H9 (cell line): Measurements from ENCODE around the gene KCNMA1. TPM values are rescaled to one million over a fixed set of nuclear protein-coding genes. Genes with fewer than 3 reads are reported as not detected.

Source experiments
- DNase-seq: peaks from one replicate; pipeline ENCODE4 v3.0.0-alpha.2; 2017
- H2AFZ ChIP-seq: one replicate; pipeline ENCODE4 v1.6.1; 2013; ENCODE audit warnings: mild to moderate bottlenecking, low read length, control low read depth, moderate library complexity
- H2AK5ac ChIP-seq: 2 replicates; pipeline ENCODE4 v1.6.1; 2013; ENCODE audit warnings: low read length, control low read depth, mixed read lengths; ENCODE audit not compliant: insufficient read length
- H2BK120ac ChIP-seq: one replicate; pipeline ENCODE4 v1.6.1; 2013; ENCODE audit warnings: low read depth, mild to moderate bottlenecking, low read length, control low read depth, inconsistent platforms; ENCODE audit not compliant: poor library complexity, severe bottlenecking
- H2BK12ac ChIP-seq: 2 replicates; pipeline ENCODE4 v1.6.1; 2013; ENCODE audit warnings: low read length, control low read depth, mixed read lengths, low read depth; ENCODE audit not compliant: insufficient read length
- H2BK15ac ChIP-seq: 2 replicates; pipeline ENCODE4 v1.6.1; 2013; ENCODE audit warnings: low read depth, low read length, control low read depth
- H2BK20ac ChIP-seq: one replicate; pipeline ENCODE4 v1.6.1; 2013; ENCODE audit warnings: low read depth, mild to moderate bottlenecking, low read length, control low read depth, inconsistent platforms; ENCODE audit not compliant: poor library complexity, severe bottlenecking
- H2BK5ac ChIP-seq: 2 replicates; pipeline ENCODE4 v1.6.1; 2013; ENCODE audit warnings: low read length, control low read depth, mixed read lengths; ENCODE audit not compliant: insufficient read length
- H3K14ac ChIP-seq: 2 replicates; pipeline ENCODE4 v1.6.1; 2013; ENCODE audit warnings: low read length, control low read depth; ENCODE audit not compliant: insufficient read depth
- H3K18ac ChIP-seq: 2 replicates; pipeline ENCODE4 v1.6.1; 2013; ENCODE audit warnings: low read depth, mild to moderate bottlenecking, mixed read lengths, low read length, control low read depth; ENCODE audit not compliant: insufficient read length
- H3K23ac ChIP-seq: 2 replicates; pipeline ENCODE4 v1.6.1; 2013; ENCODE audit warnings: low read length, control low read depth, mixed read lengths, low read depth; ENCODE audit not compliant: insufficient read length
- H3K23me2 ChIP-seq: 2 replicates; pipeline ENCODE4 v1.6.1; 2013; ENCODE audit warnings: low read depth, mild to moderate bottlenecking, mixed read lengths, low read length, control low read depth; ENCODE audit not compliant: insufficient read length, poor library complexity, severe bottlenecking
- H3K27ac ChIP-seq: 2 replicates; pipeline ENCODE4 v1.5.1; 2013; ENCODE audit warnings: low read length, control low read depth, mixed read lengths, low read depth; ENCODE audit not compliant: insufficient read length
- H3K27me3 ChIP-seq: 2 replicates; pipeline ENCODE4 v1.6.1; 2013; ENCODE audit warnings: low read length, control low read depth, inconsistent platforms; ENCODE audit not compliant: insufficient read depth
- H3K4ac ChIP-seq: 2 replicates; pipeline ENCODE4 v1.6.1; 2013; ENCODE audit warnings: low read depth, mild to moderate bottlenecking, control low read depth, inconsistent platforms, low read length, moderate library complexity
- H3K4me1 ChIP-seq: 2 replicates; pipeline ENCODE4 v1.6.1; 2013; ENCODE audit warnings: low read length, control low read depth, inconsistent platforms; ENCODE audit not compliant: insufficient read depth
- H3K4me2 ChIP-seq: 2 replicates; pipeline ENCODE4 v1.6.1; 2013; ENCODE audit warnings: low read length, control low read depth, mixed read lengths; ENCODE audit not compliant: insufficient read length, insufficient read depth
- H3K56ac ChIP-seq: 2 replicates; pipeline ENCODE4 v1.6.1; 2013; ENCODE audit warnings: low read depth, mild to moderate bottlenecking, mixed read lengths, low read length, control low read depth; ENCODE audit not compliant: insufficient read length
- H3K79me1 ChIP-seq: 2 replicates; pipeline ENCODE4 v1.6.1; 2013; ENCODE audit warnings: low read depth, mild to moderate bottlenecking, moderate library complexity, low read length, control low read depth, inconsistent platforms; ENCODE audit not compliant: insufficient read depth, poor library complexity, severe bottlenecking
- H3K79me2 ChIP-seq: 2 replicates; pipeline ENCODE4 v1.6.1; 2013; ENCODE audit warnings: low read length, control low read depth, inconsistent platforms; ENCODE audit not compliant: insufficient read depth
- H3K9ac ChIP-seq: 2 replicates; pipeline ENCODE4 v1.6.1; 2013; ENCODE audit warnings: low read length, control low read depth, mixed read lengths; ENCODE audit not compliant: insufficient read length; ENCODE audit errors: extremely low read depth
- H3K9me3 ChIP-seq: one replicate; pipeline ENCODE4 v1.6.1; 2013; ENCODE audit warnings: low read depth, low read length, inconsistent platforms; ENCODE audit not compliant: control insufficient read depth
- H3T11ph ChIP-seq: one replicate; pipeline ENCODE4 v1.6.1; 2013; ENCODE audit warnings: mild to moderate bottlenecking, low read length, control low read depth, inconsistent platforms
- H4K20me1 ChIP-seq: one replicate; pipeline ENCODE4 v1.6.1; 2013; ENCODE audit not compliant: control insufficient read depth, insufficient read length, insufficient read depth
- H4K5ac ChIP-seq: 2 replicates; pipeline ENCODE4 v1.6.1; 2013; ENCODE audit warnings: low read depth, mild to moderate bottlenecking, mixed read lengths, low read length, control low read depth; ENCODE audit not compliant: insufficient read length
- H4K8ac ChIP-seq: replicated peaks from 2 replicates; pipeline ENCODE4 v1.6.1; 2013; ENCODE audit warnings: low read length, control low read depth, mixed read lengths, low read depth; ENCODE audit not compliant: insufficient read length
- H4K91ac ChIP-seq: 2 replicates; pipeline ENCODE4 v1.6.1; 2013; ENCODE audit warnings: low read depth, mild to moderate bottlenecking, moderate library complexity, mixed read lengths, low read length, control low read depth; ENCODE audit not compliant: insufficient read length
- H3K27ac Mint-ChIP-seq, 3 experiments: 2 replicates in 2 of 3; 3 replicates in 1 of 3; pipeline ENCODE4 v1.8.0; 2020 to 2021; ENCODE audit warnings: mixed read lengths in 3 of 3, mild to moderate bottlenecking in 1 of 3, moderate library complexity in 1 of 3
- H3K27me3 Mint-ChIP-seq: 2 replicates; pipeline ENCODE4 v1.8.0; 2021; ENCODE audit warnings: low read depth, mild to moderate bottlenecking, moderate library complexity, mixed read lengths
- H3K36me3 Mint-ChIP-seq, 3 experiments: 2 replicates in 2 of 3; 3 replicates in 1 of 3; pipeline ENCODE4 v1.8.0; 2020 to 2021; ENCODE audit warnings: low read depth in 3 of 3, mixed read lengths in 3 of 3; ENCODE audit not compliant: insufficient read depth in 1 of 3
- H3K4me1 Mint-ChIP-seq, 2 experiments: 2 replicates each; pipeline ENCODE4 v1.8.0; 2020; ENCODE audit warnings: mixed read lengths in 2 of 2
- H3K4me3 Mint-ChIP-seq, 2 experiments: 2 replicates in 1 of 2; 3 replicates in 1 of 2; pipeline ENCODE4 v1.8.0; 2020 to 2021; ENCODE audit warnings: mild to moderate bottlenecking in 2 of 2, mixed read lengths in 2 of 2, moderate library complexity in 1 of 2
- H3K9me3 Mint-ChIP-seq, 2 experiments: 2 replicates in 1 of 2; 3 replicates in 1 of 2; pipeline ENCODE4 v1.8.0; 2020; ENCODE audit warnings: mild to moderate bottlenecking in 2 of 2, mixed read lengths in 2 of 2, moderate library complexity in 1 of 2
- WGBS: extraction: QIAGEN DNeasy Blood & Tissue Kit; methylation state at CpG from one replicate; pipeline ENCODE4 v1.1.7; 2013; ENCODE audit warnings: missing lambda C conversion rate, low lambda C conversion rate, mixed read lengths; ENCODE audit not compliant: insufficient read length; ENCODE audit errors: extremely low coverage; 5-methylcytosine and 5-hydroxymethylcytosine counted together
- total RNA-seq: library from RNA; stranded (reverse); gene quantifications from 2 replicates; pipeline ENCODE4 v1.2.1, GENCODE V29; 2021
- TF ChIP-seq, protein P1 (sequence below): fragments of 200-600 bp; sonication (generic); conservative IDR thresholded peaks from 3 replicates; pipeline ENCODE4 v1.8.0; 2021; ENCODE audit warnings: antibody characterized with exemption, mild to moderate bottlenecking

The KCNMA1 gene
- total RNA-seq, 1 experiment from 2014 or later: 2.0 TPM

DNA sequence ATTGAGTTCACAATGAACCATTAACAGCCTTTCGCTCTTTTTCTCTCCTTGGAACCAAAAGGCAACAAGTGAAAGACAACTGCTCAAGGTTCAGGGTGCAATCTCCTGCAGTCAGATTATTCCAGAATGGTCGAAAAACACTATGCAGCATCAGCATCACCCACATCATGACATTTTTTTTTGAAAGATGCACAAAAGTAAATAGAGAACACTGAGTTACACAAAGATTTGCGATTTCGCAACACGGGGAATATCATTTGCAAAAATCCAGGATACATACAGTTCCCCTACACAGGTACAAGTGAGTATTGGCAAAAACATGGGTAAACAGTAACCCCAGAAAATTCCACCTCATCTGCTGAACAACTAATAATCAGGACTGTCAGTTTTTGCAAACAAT, 611.5 kb downstream of the KCNMA1 start:
- Histone ChIP-seq H2BK20ac (no peak overlapping the region), H3K4ac (no peak overlapping the region), H2AFZ (no peak overlapping the region), H3K9ac (no peak overlapping the region), H3K4me1 (no peaks in the 10 kb centered on the region; the same call in 1 of the 2 replicates), H3K9me3 (no peaks in the 10 kb centered on the region), H3K27me3 (no peaks in the 10 kb centered on the region), H2AK5ac (no peak overlapping the region), H3K4me2 (no peak overlapping the region), H3T11ph (no peak overlapping the region), H4K8ac (no peak overlapping the region), H4K5ac (no peak overlapping the region), H2BK120ac (no peak overlapping the region), H3K27ac (no peak overlapping the region), H3K56ac (no peak overlapping the region), H4K20me1 (peaks cover 3% of the 10 kb centered on the region), H3K14ac (no peak overlapping the region), H2BK15ac (no peak overlapping the region), H4K91ac (no peak overlapping the region), H2BK5ac (no peak overlapping the region), H3K23ac (no peak overlapping the region), H2BK12ac (no peak overlapping the region), H3K79me1 (no peaks in the 10 kb centered on the region), H3K18ac (no peak overlapping the region), H3K79me2 (no peaks in the 10 kb centered on the region), H3K23me2 (no peaks in the 10 kb centered on the region)
- Mint-ChIP-seq H3K27ac (no peak overlapping the region), H3K4me3 (no peak overlapping the region), H3K27me3 (no peaks in the 10 kb centered on the region; the same call in 1 of the 2 replicates), H3K9me3 (no peaks in the 10 kb centered on the region), H3K36me3 (no peaks in the 10 kb centered on the region), H3K4me1 (peaks cover 3 to 6% of the 10 kb centered on the region in 2 experiments)
- no CpG with 5 or more reads among the region's 5 CpGs for WGBS
- DNase-seq: no peak
- TF ChIP-seq, protein P1, sequence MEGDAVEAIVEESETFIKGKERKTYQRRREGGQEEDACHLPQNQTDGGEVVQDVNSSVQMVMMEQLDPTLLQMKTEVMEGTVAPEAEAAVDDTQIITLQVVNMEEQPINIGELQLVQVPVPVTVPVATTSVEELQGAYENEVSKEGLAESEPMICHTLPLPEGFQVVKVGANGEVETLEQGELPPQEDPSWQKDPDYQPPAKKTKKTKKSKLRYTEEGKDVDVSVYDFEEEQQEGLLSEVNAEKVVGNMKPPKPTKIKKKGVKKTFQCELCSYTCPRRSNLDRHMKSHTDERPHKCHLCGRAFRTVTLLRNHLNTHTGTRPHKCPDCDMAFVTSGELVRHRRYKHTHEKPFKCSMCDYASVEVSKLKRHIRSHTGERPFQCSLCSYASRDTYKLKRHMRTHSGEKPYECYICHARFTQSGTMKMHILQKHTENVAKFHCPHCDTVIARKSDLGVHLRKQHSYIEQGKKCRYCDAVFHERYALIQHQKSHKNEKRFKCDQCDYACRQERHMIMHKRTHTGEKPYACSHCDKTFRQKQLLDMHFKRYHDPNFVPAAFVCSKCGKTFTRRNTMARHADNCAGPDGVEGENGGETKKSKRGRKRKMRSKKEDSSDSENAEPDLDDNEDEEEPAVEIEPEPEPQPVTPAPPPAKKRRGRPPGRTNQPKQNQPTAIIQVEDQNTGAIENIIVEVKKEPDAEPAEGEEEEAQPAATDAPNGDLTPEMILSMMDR: no peak
